GM20000 (cell line): Measurements from ENCODE around the gene BCL7A.
"Not testable (repeated sequence)": the region's sequence is repeated elsewhere in the genome, so short reads cannot be mapped to it uniquely, and the experiment has no call there.

Experiments
- DNase-seq: peaks from one replicate; pipeline ENCODE4 v3.0.0; 2012; ENCODE audit warnings: low spot score
- CTCF ChIP-seq: IDR thresholded peaks from 2 replicates; pipeline ENCODE4 v1.5.1; 2012; ENCODE audit warnings: mild to moderate bottlenecking, control low read depth; ENCODE audit errors: extremely low read depth, missing control alignments

BCL7A gene

GRCh38 chr12:122097584-122097926, 75.9 kb downstream of the BCL7A start:
- no peak for TF ChIP-seq CTCF
- DNase-seq = no peak

- no peak for DNase-seq
Observed at GRCh38 chr12:122097927-122098756, 76.5 kb downstream of the BCL7A start.

GRCh38 chr12:122099280-122099749, 77.6 kb downstream of the BCL7A start:
- no peak for DNase-seq
- TF ChIP-seq CTCF = no peak

More at GRCh38 chr12:122097927-122098756, 76.5 kb downstream of the BCL7A start:
- TF ChIP-seq CTCF = no peak

GRCh38 chr12:122099856-122100255, 78.2 kb downstream of the BCL7A start:
- DNase-seq = no peak
- TF ChIP-seq CTCF = no peak

- TF ChIP-seq CTCF = no peak
- DNase-seq = no peak
Observed at GRCh38 chr12:122100568-122100967, 78.9 kb downstream of the BCL7A start.

GRCh38 chr12:122102331-122102730, 80.6 kb downstream of the BCL7A start:
- no peak for DNase-seq
- no peak for TF ChIP-seq CTCF

GRCh38 chr12:122104844-122105243, 83.2 kb downstream of the BCL7A start:
- DNase-seq = no peak
- no peak for TF ChIP-seq CTCF

GRCh38 chr12:122105496-122105895, 83.8 kb downstream of the BCL7A start:
- DNase-seq = not testable (repeated sequence)
